ENCODE measurements around the gene SYT3. TPM values are rescaled to one million over a fixed set of nuclear protein-coding genes. Genes with fewer than 3 reads are reported as not detected.

SYT3 gene
- total and polyA plus RNA-seq, 2 experiments from 2014 or later = 10.0 to 25.5 TPM

- H3K27me3 Mint-ChIP-seq (ENCODE audit: insufficient read depth, low read depth, poor library complexity) = peaks cover 13% of the 10 kb centered on the region
- H2AFZ ChIP-seq = peak overlapping the region; percentile 99
- H3K27ac Mint-ChIP-seq = no peak overlapping the region
- peaks cover 48% of the 10 kb centered on the region for H3K36me3 Mint-ChIP-seq (ENCODE audit: low read depth)
- H3K36me3 ChIP-seq (ENCODE audit: insufficient read depth) = no peaks in the 10 kb centered on the region
- H3K4me2 ChIP-seq = peak overlapping the region; percentile 93
- TF ChIP-seq JUNB (IDR thresholded peaks at IDR 0.05; ENCODE audit: unreplicated experiment) (no peak), EZH2 (IDR thresholded peaks at IDR 0.05; ENCODE audit: low read depth, unreplicated experiment) (no peak), NANOG (IDR thresholded peaks at IDR 0.05; ENCODE audit: borderline replicate concordance) (no peak), POLR2AphosphoS5 (IDR thresholded peaks at IDR 0.05; ENCODE audit: low read depth) (no peak), ZNF114 (CRISPR knock-in tag; IDR thresholded peaks at IDR 0.05) (no peak), STAT1 (IDR thresholded peaks at IDR 0.05; ENCODE audit: unreplicated experiment) (no peak), ZNF331 (CRISPR knock-in tag; IDR thresholded peaks at IDR 0.05; ENCODE audit: low read depth) (no peak), CTCF (conservative IDR thresholded peaks at IDR 0.05; ENCODE audit: low read depth in 2 of 2) (no peak), EZH2phosphoT487 (IDR thresholded peaks at IDR 0.05; ENCODE audit: unreplicated experiment) (no peak)
- no peaks in the 10 kb centered on the region for H4K20me1 ChIP-seq (replicated peaks; ENCODE audit: insufficient read depth)
- H3K27ac ChIP-seq (ENCODE audit: low read depth) = no peak overlapping the region
- peak overlapping the region; percentile 90 for H3K4me3 ChIP-seq
- H3K4me1 Mint-ChIP-seq = no peaks in the 10 kb centered on the region
- no peaks in the 10 kb centered on the region for H3K9me2 ChIP-seq (ENCODE audit: insufficient read depth)
- peaks cover 50% of the 10 kb centered on the region for H3K9me3 Mint-ChIP-seq
- H3K4me1 ChIP-seq (ENCODE audit: insufficient read depth) = peaks cover 9% of the 10 kb centered on the region; the same call in 1 of the 2 replicates
- no peak overlapping the region for H3K4me3 Mint-ChIP-seq
- H3F3A ChIP-seq (replicated peaks; ENCODE audit: low read depth) = no peaks in the 10 kb centered on the region; the same call in 1 of the 2 replicates
- no peaks in the 10 kb centered on the region for H3K79me2 ChIP-seq (replicated peaks; ENCODE audit: insufficient read depth)
- DNase-seq (ENCODE audit: low spot score) (no peak), ATAC-seq (no peak)
- H3K27me3 ChIP-seq (ENCODE audit: insufficient read depth) = peaks cover 30% of the 10 kb centered on the region
Observed at GRCh38 chr19:50640368-50640767, 687 bp upstream of the SYT3 start.

- H3K4me3 ChIP-seq = peak overlapping the region; percentile 90
- TF ChIP-seq JUNB (IDR thresholded peaks at IDR 0.05; ENCODE audit: unreplicated experiment) (no peak), EZH2 (IDR thresholded peaks at IDR 0.05; ENCODE audit: low read depth, unreplicated experiment) (no peak)
- H4K20me1 ChIP-seq (replicated peaks; ENCODE audit: insufficient read depth) = no peaks in the 10 kb centered on the region
- H3K4me1 Mint-ChIP-seq = no peaks in the 10 kb centered on the region
- H3K27me3 Mint-ChIP-seq (ENCODE audit: insufficient read depth, low read depth, poor library complexity) = peaks cover 15% of the 10 kb centered on the region
- peaks cover 9% of the 10 kb centered on the region; the same call in 1 of the 2 replicates for H3K4me1 ChIP-seq (ENCODE audit: insufficient read depth)
- peaks cover 52% of the 10 kb centered on the region for H3K36me3 Mint-ChIP-seq (ENCODE audit: low read depth)
- peaks cover 67% of the 10 kb centered on the region for H3K9me3 Mint-ChIP-seq
- peaks cover 7% of the 10 kb centered on the region; the same call in 1 of the 2 replicates for H3K36me3 ChIP-seq (ENCODE audit: insufficient read depth)
- no peak overlapping the region for H3K27ac Mint-ChIP-seq
- no peak for ATAC-seq
- no peak overlapping the region for H3K4me3 Mint-ChIP-seq
- no peaks in the 10 kb centered on the region for H3K79me2 ChIP-seq (replicated peaks; ENCODE audit: insufficient read depth)
- no peak for DNase-seq (ENCODE audit: low spot score)
- H3K9me2 ChIP-seq (ENCODE audit: insufficient read depth) = no peaks in the 10 kb centered on the region
- no peak overlapping the region for H3K27ac ChIP-seq (ENCODE audit: low read depth)
- H3K27me3 ChIP-seq (ENCODE audit: insufficient read depth) = peaks cover 13% of the 10 kb centered on the region
- H3F3A ChIP-seq (replicated peaks; ENCODE audit: low read depth) = no peaks in the 10 kb centered on the region; the same call in 1 of the 2 replicates
- peak overlapping the region; percentile 93 for H3K4me2 ChIP-seq
- H2AFZ ChIP-seq = peak overlapping the region; percentile 99
Observed at GRCh38 chr19:50638600-50638999, 1.1 kb downstream of the SYT3 start.

Measured in GM23338 (cell line).